K562 (cell line): ENCODE data around the gene FBP1. TPM values are rescaled to one million over a fixed set of nuclear protein-coding genes. Genes with fewer than 3 reads are reported as not detected.

Source experiments
- ATAC-seq: fragments of 200-7000 bp; cut with Tn5 transposase; 3 replicates; pipeline ENCODE4 v1.9.1; 2020; ENCODE audit warnings: moderate library complexity
- BruUV-seq: library from RNA; stranded (reverse); fragments of 400-500 nt; replicated peaks from 2 replicates; lab custom pipeline; 2021; lab: Mats Ljungman, UMichigan
- CTCF ChIA-PET: fragments of 300-600 bp; formaldehyde crosslinking; extraction: SDS; loops from one replicate; lab custom pipeline; 2021; ENCODE audit warnings: low intra/inter-chr PET ratio; lab: Yijun Ruan, JAX
- POLR2A ChIA-PET: fragments of 300-600, 350-650 bp; sonication (Branson Sonifier 250); formaldehyde crosslinking; extraction: SDS; loops from one replicate; lab custom pipeline; 2021; ENCODE audit warnings: antibody characterized with exemption, inconsistent platforms; lab: Yijun Ruan, JAX
- DNase-seq, 4 experiments: peaks; one replicate each; pipeline versions ENCODE4 v3.0.0 to v3.0.0-alpha.2; 2011 to 2018; ENCODE audit warnings: low spot score in 3 of 4, mixed read lengths in 3 of 4; ENCODE audit errors: extremely low read depth in 1 of 4
- FAIRE-seq: peaks from 2 replicates; lab custom pipeline; 2011; peaks lifted over from hg19 to GRCh38; lab: Jason Lieb, UNC
- H2AFZ ChIP-seq: 2 replicates; pipeline ENCODE4 v1.6.0; 2011; ENCODE audit warnings: low read depth, low read length, control low read depth, inconsistent platforms
- H3K27ac ChIP-seq: fragments of 200-600 bp; 3 replicates; pipeline ENCODE4 v1.8.0; 2011; ENCODE audit warnings: low read depth, mild to moderate bottlenecking, control low read depth, inconsistent platforms, low read length, moderate library complexity, mixed read lengths; ENCODE audit errors: extremely low read depth
- H3K27me3 ChIP-seq, 2 experiments: fragments of 300-600 bp in 1 of 2; 2 replicates in 1 of 2; 3 replicates in 1 of 2; pipeline versions ENCODE4 v1.6.0 to v1.8.0; 2011; ENCODE audit warnings: inconsistent platforms in 2 of 2, low read length in 2 of 2, mild to moderate bottlenecking in 1 of 2, mixed read lengths in 1 of 2, moderate library complexity in 1 of 2; ENCODE audit not compliant: control insufficient read depth in 2 of 2, insufficient read depth in 2 of 2
- H3K36me3 ChIP-seq: fragments of 300-600 bp; 3 replicates; pipeline ENCODE4 v1.8.0; 2011; ENCODE audit warnings: mild to moderate bottlenecking, low read length, inconsistent platforms; ENCODE audit not compliant: control insufficient read depth, insufficient read depth
- H3K4me1 ChIP-seq, 2 experiments: fragments of 200-600 bp in 1 of 2; replicated peaks in 1 of 2; 2 replicates in 1 of 2; 3 replicates in 1 of 2; pipeline versions ENCODE4 v1.5.1 to v1.8.0; 2011; ENCODE audit warnings: inconsistent platforms in 2 of 2, low read length in 2 of 2, mild to moderate bottlenecking in 1 of 2, mixed read lengths in 1 of 2, moderate library complexity in 1 of 2; ENCODE audit not compliant: control insufficient read depth in 2 of 2, insufficient read depth in 2 of 2
- H3K4me2 ChIP-seq: 2 replicates; pipeline ENCODE4 v1.6.1; 2011; ENCODE audit warnings: low read length, control low read depth, inconsistent platforms, mixed read lengths; ENCODE audit not compliant: insufficient read depth
- H3K4me3 ChIP-seq: fragments of 200-600 bp; sonication (generic), shearing (Covaris generic); 2 replicates; pipeline ENCODE4 v1.5.1; 2016; ENCODE audit warnings: control low read depth, inconsistent platforms
- H3K79me2 ChIP-seq: fragments of 200-600 bp; 3 replicates; pipeline ENCODE4 v1.8.0; 2011; ENCODE audit warnings: low read length, inconsistent platforms; ENCODE audit not compliant: control insufficient read depth, insufficient read depth
- H3K9ac ChIP-seq, 2 experiments: 2 replicates each; pipeline versions ENCODE4 v1.6.0 to v1.6.1; 2011; ENCODE audit warnings: low read depth in 2 of 2, low read length in 2 of 2, control low read depth in 1 of 2, inconsistent platforms in 1 of 2, mild to moderate bottlenecking in 1 of 2, mixed read lengths in 1 of 2; ENCODE audit not compliant: insufficient read depth in 1 of 2
- H3K9me1 ChIP-seq: one replicate; pipeline ENCODE4 v1.6.0; 2011; ENCODE audit warnings: inconsistent platforms, mild to moderate bottlenecking, low read length, moderate library complexity; ENCODE audit not compliant: control insufficient read depth, insufficient read depth
- H3K9me3 ChIP-seq: replicated peaks from 2 replicates; pipeline ENCODE4 v1.5.1; 2011; ENCODE audit warnings: low read depth, low read length, inconsistent platforms; ENCODE audit not compliant: control insufficient read depth, insufficient read depth
- H4K20me1 ChIP-seq: replicated peaks from 2 replicates; pipeline ENCODE4 v1.6.1; 2011; ENCODE audit warnings: low read length, inconsistent platforms, mixed read lengths; ENCODE audit not compliant: control insufficient read depth, insufficient read depth
- BCL6 ChIP-seq: fragments of 250-450 bp; sonication (Bioruptor Pico); IDR thresholded peaks from 2 replicates; pipeline ENCODE4 v1.4.0; 2020
- DEAF1 ChIP-seq: fragments of 450-650 bp; formaldehyde crosslinking; IDR thresholded peaks from 2 replicates; pipeline ENCODE4 v1.4.0; 2020; ENCODE audit warnings: mild to moderate bottlenecking, moderate library complexity
- E2F5 ChIP-seq: sonication (generic); formaldehyde crosslinking; IDR thresholded peaks from 2 replicates; pipeline ENCODE4 v1.8.0; 2022; ENCODE audit warnings: mild to moderate bottlenecking, missing genetic modification reagents
- JUNB ChIP-seq: fragments of 450-650 bp; formaldehyde crosslinking; conservative IDR thresholded peaks from 2 replicates; pipeline ENCODE4 v1.4.0; 2020; ENCODE audit warnings: mild to moderate bottlenecking
- MAZ ChIP-seq, 2 experiments: fragments of 450-650 bp in 1 of 2; sonication (generic) in 1 of 2; formaldehyde crosslinking; IDR thresholded peaks in 1 of 2; conservative IDR thresholded peaks in 1 of 2; 2 replicates each; pipeline versions ENCODE4 v1.4.0 to v1.5.0; 2020; ENCODE audit warnings: mild to moderate bottlenecking in 1 of 2, missing genetic modification reagents in 1 of 2
- MLLT1 ChIP-seq, 2 experiments: fragments of 450-650 bp; IDR thresholded peaks; 2 replicates each; pipeline ENCODE4 v1.6.1; 2016
- NR2C2 ChIP-seq, 2 experiments: fragments of 200-800 bp in 1 of 2; sonication (Bioruptor generic) in 1 of 2; sonication (generic) in 1 of 2; formaldehyde crosslinking in 1 of 2; IDR thresholded peaks; 2 replicates each; pipeline versions ENCODE4 v1.6.1 to v1.8.0; 2016 to 2022; ENCODE audit warnings: mild to moderate bottlenecking in 1 of 2, missing compliant biosample characterization in 1 of 2, missing genetic modification characterization in 1 of 2, missing genetic modification reagents in 1 of 2
- RBM34 ChIP-seq: fragments of 200-400 bp; formaldehyde crosslinking; IDR thresholded peaks from 2 replicates; pipeline ENCODE4 v1.6.1; 2018; ENCODE audit warnings: low read length, borderline replicate concordance; ENCODE audit not compliant: insufficient read depth
- SMARCE1 ChIP-seq: fragments of 450-650 bp; IDR thresholded peaks from 2 replicates; pipeline ENCODE4 v1.7.1; 2016; ENCODE audit warnings: mild to moderate bottlenecking
- ZNF668 ChIP-seq: fragments of 250-450 bp; sonication (Bioruptor Pico); IDR thresholded peaks from 2 replicates; pipeline ENCODE4 v1.8.0; 2022; ENCODE audit warnings: mild to moderate bottlenecking, inconsistent platforms
- ZNF699 ChIP-seq: fragments of 250-450 bp; sonication (Bioruptor Pico); IDR thresholded peaks from 2 replicates; pipeline ENCODE4 v1.8.0; 2021; ENCODE audit warnings: mild to moderate bottlenecking, moderate library complexity; ENCODE audit not compliant: insufficient replicate concordance
- WGBS: fragments of 100-300 bp; shearing (Covaris generic); methylation state at CpG from one replicate; pipeline ENCODE4 v1.1.6; 2016; ENCODE audit warnings: low coverage, mixed read lengths; ENCODE audit not compliant: insufficient coverage; ENCODE audit errors: missing lambda C conversion rate; 5-methylcytosine and 5-hydroxymethylcytosine counted together
- in situ Hi-C: fragments of 300-500 bp; cut with MboI; formaldehyde crosslinking; loops from 4 replicates; pipeline ENCODE4 v1.15.0; 2018; ENCODE audit warnings: inconsistent platforms, mixed read lengths
- intact Hi-C: fragments of 100-400 bp; cut with micrococcal nuclease; formaldehyde crosslinking; loops from 2 replicates; pipeline ENCODE4 v1.14.2; 2022
- polyA plus RNA-seq, 8 experiments: library from polyadenylated mRNA; depleted of rRNA in 4 of 8; stranded (reverse) in 5 of 8; unstranded in 3 of 8; fragments of >200 nt; fragmentation: Nextera tagmentation in 2 of 8; fragmentation: Illumina TruSeq in 1 of 8; extraction: Ambion mirVana in 2 of 8; extraction: Trizol in 1 of 8; gene quantifications; 2 replicates each; pipeline versions ENCODE4 v1.2.1 to v1.2.3, GENCODE V29; 2011 to 2014; ENCODE audit warnings: inconsistent platforms in 1 of 8, missing spikeins in 1 of 8
- total RNA-seq, 7 experiments: library from RNA; depleted of rRNA in 6 of 7; stranded (reverse); fragments of >200 nt in 6 of 7; fragmentation: Illumina TruSeq in 2 of 7; extraction: Trizol in 2 of 7; gene quantifications; 2 replicates each; pipeline versions ENCODE4 v1.2.1 to v1.2.3, GENCODE V29; 2011 to 2021; ENCODE audit warnings: low replicate concordance in 1 of 7

The FBP1 gene
- total and polyA plus RNA-seq, 9 of the 15 experiments (the other 6 are each of a cell fraction or from before 2014, with no cell fraction given): 0.24 TPM; not detected in 8

DNA sequence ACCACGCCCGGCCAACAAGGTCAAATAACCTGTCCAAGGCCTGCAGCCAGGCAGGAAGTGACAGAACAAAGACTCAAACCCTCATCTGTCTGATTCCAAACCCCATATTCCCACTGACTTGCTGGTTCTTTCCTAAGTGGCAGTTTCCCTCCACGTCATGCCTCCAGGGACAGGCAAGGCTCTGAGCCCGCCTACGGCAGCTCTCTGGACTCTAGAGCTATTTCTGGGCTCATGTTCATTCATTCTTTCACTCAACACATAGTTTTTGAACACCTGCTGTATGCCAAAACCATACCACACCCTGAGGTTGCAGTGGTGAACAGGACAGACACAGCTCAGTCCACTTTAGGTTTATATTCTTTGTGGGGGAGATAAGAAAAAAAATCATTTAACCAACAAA lies 5.2 kb upstream of the FBP1 start:
- Histone ChIP-seq H2AFZ (no peak overlapping the region), H3K4me1 (peaks cover 0 to 6% of the 10 kb centered on the region in 2 experiments; a peak in 2 of 5 replicates), H4K20me1 (no peaks in the 10 kb centered on the region; the same call in none of the 2 replicates), H3K9me1 (no peaks in the 10 kb centered on the region), H3K9ac (no peak overlapping the region), H3K27me3 (peaks cover 60 to 85% of the 10 kb centered on the region in 2 experiments), H3K9me3 (no peaks in the 10 kb centered on the region), H3K4me2 (no peak overlapping the region), H3K4me3 (no peak overlapping the region), H3K36me3 (no peaks in the 10 kb centered on the region), H3K27ac (no peak overlapping the region), H3K79me2 (no peaks in the 10 kb centered on the region)
- WGBS: 1% methylated on average over 5 of the region's 5 CpGs
- no peak for DNase-seq
- ChIA-PET CTCF (no interaction called here), POLR2A (interaction anchor here (0.6 kb wide), 1 partner anchor 467 kb away, joined by 3 read pairs; no protein-coding TSS in a partner anchor)
- BruUV-seq: no TSS peak
- intact Hi-C loops: no loop called here
- ATAC-seq: no peak
- FAIRE-seq: no peak
- in situ Hi-C loops: no loop called here
- no peak for TF ChIP-seq ZNF699 (CRISPR knock-in tag)
- TF ChIP-seq E2F5 (CRISPR knock-in tag): no peak
- no peak for TF ChIP-seq ZNF668 (CRISPR knock-in tag)
- no peak for TF ChIP-seq BCL6
- no peak for TF ChIP-seq NR2C2 (CRISPR knock-in tag; IDR thresholded peaks at IDR 0.05)
- TF ChIP-seq NR2C2 (tag; IDR thresholded peaks at IDR 0.05): no peak
- no peak for TF ChIP-seq RBM34
- no peak for TF ChIP-seq DEAF1 (CRISPR knock-in tag)
- no peak for TF ChIP-seq SMARCE1
- TF ChIP-seq JUNB: no peak
- no peak for TF ChIP-seq MLLT1 (IDR thresholded peaks at IDR 0.05)
- no peak for TF ChIP-seq MAZ (CRISPR knock-in tag; conservative IDR thresholded peaks at IDR 0.05 in 1 of 2, IDR thresholded peaks at IDR 0.05 in 1 of 2)
